Hepatocyte (in vitro differentiated cells): Measurements from ENCODE around the gene PPM1L. TPM values are rescaled to one million over a fixed set of nuclear protein-coding genes. Genes with fewer than 3 reads are reported as not detected.

Experiments used
- DNase-seq: peaks from one replicate; pipeline ENCODE4 v3.0.0-alpha.2; 2016; ENCODE audit warnings: low spot score
- H2AFZ ChIP-seq: fragments of 200-600 bp; sonication (generic); 2 replicates; pipeline ENCODE4 v1.6.0; 2016; ENCODE audit warnings: antibody characterized with exemption, mild to moderate bottlenecking
- H3K27ac ChIP-seq: fragments of 200-600 bp; sonication (generic); 2 replicates; pipeline ENCODE4 v1.5.1; 2016; ENCODE audit warnings: mild to moderate bottlenecking
- H3K27me3 ChIP-seq: fragments of 200-600 bp; sonication (generic); 2 replicates; pipeline ENCODE4 v1.6.1; 2016
- H3K36me3 ChIP-seq: fragments of 200-600 bp; sonication (generic); replicated peaks from 2 replicates; pipeline ENCODE4 v1.5.1; 2016; ENCODE audit warnings: low read depth; ENCODE audit not compliant: insufficient read depth
- H3K4me1 ChIP-seq: fragments of 200-600 bp; sonication (generic); 2 replicates; pipeline ENCODE4 v1.5.1; 2016; ENCODE audit warnings: mild to moderate bottlenecking, moderate library complexity; ENCODE audit not compliant: insufficient read depth
- H3K4me2 ChIP-seq: fragments of 200-600 bp; sonication (generic); 2 replicates; pipeline ENCODE4 v1.6.0; 2016
- H3K4me3 ChIP-seq: fragments of 200-600 bp; sonication (generic); 2 replicates; pipeline ENCODE4 v1.5.1; 2016; ENCODE audit warnings: mild to moderate bottlenecking
- H3K79me2 ChIP-seq: fragments of 200-600 bp; sonication (generic); 2 replicates; pipeline ENCODE4 v1.6.0; 2017; ENCODE audit warnings: mild to moderate bottlenecking
- H3K9me2 ChIP-seq: fragments of 200-600 bp; sonication (generic); replicated peaks from 2 replicates; pipeline ENCODE4 v1.6.0; 2017; ENCODE audit warnings: mild to moderate bottlenecking; ENCODE audit not compliant: insufficient read depth
- H3K9me3 ChIP-seq: fragments of 200-600 bp; sonication (generic); 2 replicates; pipeline ENCODE4 v1.5.1; 2016; ENCODE audit warnings: low read depth, mild to moderate bottlenecking
- H4K20me1 ChIP-seq: fragments of 200-600 bp; sonication (generic); 2 replicates; pipeline ENCODE4 v1.6.0; 2016; ENCODE audit warnings: mild to moderate bottlenecking; ENCODE audit not compliant: insufficient read depth, poor library complexity, severe bottlenecking
- CTCF ChIP-seq: fragments of 200-600 bp; sonication (generic); IDR thresholded peaks from 2 replicates; pipeline ENCODE4 v1.5.1; 2016; ENCODE audit warnings: antibody characterized with exemption, mild to moderate bottlenecking; ENCODE audit not compliant: poor library complexity
- EZH2 ChIP-seq: fragments of 200-600 bp; sonication (generic); IDR thresholded peaks from 2 replicates; pipeline ENCODE4 v1.6.1; 2016; ENCODE audit warnings: antibody characterized with exemption, mild to moderate bottlenecking, borderline replicate concordance
- EZH2phosphoT487 ChIP-seq: fragments of 200-600 bp; sonication (generic); IDR thresholded peaks from one replicate; pipeline ENCODE4 v1.6.1; 2018; ENCODE audit warnings: antibody characterized with exemption, mild to moderate bottlenecking, low read depth, moderate library complexity; ENCODE audit not compliant: unreplicated experiment, severe bottlenecking
- WGBS: methylation state at CpG from one replicate; pipeline ENCODE4 v1.1.6; 2016; ENCODE audit warnings: low lambda C conversion rate; ENCODE audit errors: missing lambda C conversion rate; 5-methylcytosine and 5-hydroxymethylcytosine counted together
- polyA plus RNA-seq: library from polyadenylated mRNA; unstranded; fragments of >200 nt; fragmentation: Nextera tagmentation; extraction: Ambion mirVana; gene quantifications from 2 replicates; pipeline ENCODE4 v1.2.1, GENCODE V29; 2016
- total RNA-seq: library from RNA; depleted of rRNA; stranded (reverse); fragments of >200 nt; gene quantifications from 2 replicates; pipeline ENCODE4 v1.2.3, GENCODE V29; 2014

The PPM1L gene
- total and polyA plus RNA-seq, 2 experiments from 2014 or later, result 5.1 to 13.1 TPM

GRCh38 chr3:160928183-160928726, 172.2 kb downstream of the PPM1L start:
- no peak for TF ChIP-seq EZH2
- no peak for TF ChIP-seq EZH2phosphoT487
- no peak for TF ChIP-seq CTCF
- H3K4me1 ChIP-seq, result peaks cover 4% of the 10 kb centered on the region
- H3K4me3 ChIP-seq, result no peak overlapping the region
- no peaks in the 10 kb centered on the region for H3K27me3 ChIP-seq
- DNase-seq, result no peak
- no peak overlapping the region for H2AFZ ChIP-seq
- H3K4me2 ChIP-seq, result no peak overlapping the region
- no peaks in the 10 kb centered on the region for H3K79me2 ChIP-seq
- WGBS, result 93% methylated on average over 5 of the region's 5 CpGs
- no peaks in the 10 kb centered on the region for H3K9me3 ChIP-seq
- H4K20me1 ChIP-seq, result no peaks in the 10 kb centered on the region
- H3K27ac ChIP-seq, result no peak overlapping the region
- H3K9me2 ChIP-seq, result no peaks in the 10 kb centered on the region
- H3K36me3 ChIP-seq, result no peaks in the 10 kb centered on the region

GRCh38 chr3:160929595-160929994, 173.6 kb downstream of the PPM1L start:
- Histone ChIP-seq H3K27me3 (no peaks in the 10 kb centered on the region), H3K9me2 (no peaks in the 10 kb centered on the region), H2AFZ (no peak overlapping the region), H3K36me3 (no peaks in the 10 kb centered on the region), H3K27ac (no peak overlapping the region), H3K4me2 (no peak overlapping the region), H4K20me1 (no peaks in the 10 kb centered on the region), H3K4me1 (peaks cover 4% of the 10 kb centered on the region), H3K79me2 (no peaks in the 10 kb centered on the region), H3K9me3 (no peaks in the 10 kb centered on the region), H3K4me3 (no peak overlapping the region)
- DNase-seq, result no peak
- 59% methylated on average over 2 of the region's 2 CpGs for WGBS
- TF ChIP-seq CTCF (peak; percentile 15), EZH2 (no peak), EZH2phosphoT487 (no peak)

GRCh38 chr3:160931474-160931873, 175.4 kb downstream of the PPM1L start:
- no peak overlapping the region for H3K4me2 ChIP-seq
- no peaks in the 10 kb centered on the region for H4K20me1 ChIP-seq
- DNase-seq, result no peak

More at GRCh38 chr3:160931474-160931873, 175.4 kb downstream of the PPM1L start:
- Histone ChIP-seq H3K27me3 (no peaks in the 10 kb centered on the region), H3K79me2 (no peaks in the 10 kb centered on the region), H3K9me2 (no peaks in the 10 kb centered on the region), H3K4me3 (no peak overlapping the region), H3K4me1 (peaks cover 4% of the 10 kb centered on the region), H3K27ac (no peak overlapping the region), H3K9me3 (no peaks in the 10 kb centered on the region), H3K36me3 (no peaks in the 10 kb centered on the region), H2AFZ (no peak overlapping the region)
- TF ChIP-seq CTCF, result no peak
